ENCODE results near the gene PPP2R5B. TPM values are rescaled to one million over a fixed set of nuclear protein-coding genes. Genes with fewer than 3 reads are reported as not detected.

The PPP2R5B gene
- total and polyA plus RNA-seq, 9 of the 15 experiments (the other 6 are each of a cell fraction or from before 2014, with no cell fraction given): 0.10 to 7.8 (median 3.3) TPM

- peak; percentile 87; the same call in 1 of the 2 replicates for TF ChIP-seq TGIF2 (CRISPR knock-in tag; IDR thresholded peaks at IDR 0.05)
- no peak for TF ChIP-seq SMARCB1 (IDR thresholded peaks at IDR 0.05; ENCODE audit: insufficient read length, low read depth)
- no peak for TF ChIP-seq CREB1 (IDR thresholded peaks at IDR 0.05)
- TF ChIP-seq CREB1 (CRISPR knock-in tag; IDR thresholded peaks at IDR 0.05): no peak
- 0 out of 3 replicates have a peak, but pooled peaks of 1 of the 2 experiments have one; percentile 34 for TF ChIP-seq CBX3 (IDR thresholded peaks at IDR 0.05; ENCODE audit: borderline replicate concordance in 1 of 2, low read length in 2 of 2)
- 0 out of 4 replicates have a peak, but pooled peaks have one; percentile 46 to 63 for TF ChIP-seq MLX (CRISPR knock-in tag; conservative IDR thresholded peaks at IDR 0.05)
- TF ChIP-seq FOXK1 (CRISPR knock-in tag; IDR thresholded peaks at IDR 0.05; ENCODE audit: borderline replicate concordance): peak; percentile 96
- TF ChIP-seq CEBPB (tag; IDR thresholded peaks at IDR 0.05): no peak
- no peak for TF ChIP-seq TBP (optimal IDR thresholded peaks at IDR 0.05; ENCODE audit: low read depth, low read length)
- TF ChIP-seq ZNF232 (CRISPR knock-in tag; IDR thresholded peaks at IDR 0.05): 0 out of 2 replicates have a peak, but pooled peaks have one; percentile 49
- no peak for TF ChIP-seq ZNF740 (CRISPR knock-in tag; IDR thresholded peaks at IDR 0.05)
- TF ChIP-seq ZNF740 (tag; IDR thresholded peaks at IDR 0.05): no peak
- TF ChIP-seq ZZZ3 (IDR thresholded peaks at IDR 0.05): no peak
- peak; percentile 93; the same call in 1 of the 2 replicates for TF ChIP-seq FOXP4 (CRISPR knock-in tag; IDR thresholded peaks at IDR 0.05; ENCODE audit: borderline replicate concordance)
- no peak for TF ChIP-seq ZNF79 (CRISPR knock-in tag; IDR thresholded peaks at IDR 0.05; ENCODE audit: low read depth)
- no peak for TF ChIP-seq ZKSCAN8 (CRISPR knock-in tag; IDR thresholded peaks at IDR 0.05)
- peak; percentile 21 for TF ChIP-seq PHF20 (IDR thresholded peaks at IDR 0.05; ENCODE audit: partially characterized antibody)
- no peak for TF ChIP-seq ELK1 (CRISPR knock-in tag; IDR thresholded peaks at IDR 0.05)
- peak; percentile 87 for TF ChIP-seq NKRF (IDR thresholded peaks at IDR 0.05; ENCODE audit: borderline replicate concordance)
- no peak for TF ChIP-seq ZFP36 (IDR thresholded peaks at IDR 0.05; ENCODE audit: low read depth, low read length, partially characterized antibody)
These were observed 46.3 kb upstream of the PPP2R5B start (continued) for GRCh38 chr11:64878223-64878493.
